ENCODE measurements around the gene TMEM42. TPM values are rescaled to one million over a fixed set of nuclear protein-coding genes. Genes with fewer than 3 reads are reported as not detected.

Gene TMEM42
- polyA plus RNA-seq, 1 of the 3 experiments (the other 2 are of a cell fraction): 32.8 TPM

- H3K79me2 ChIP-seq (ENCODE audit: insufficient read depth): no peaks in the 10 kb centered on the region
- H3K9ac ChIP-seq: no peak within 1 kb of the TSS
- H3F3A ChIP-seq (replicated peaks; ENCODE audit: insufficient read depth): no peaks in the 10 kb centered on the region
- H3K9me3 ChIP-seq: no peaks in the 10 kb centered on the region
- H3K4me2 ChIP-seq: no peak within 1 kb of the TSS
- TF ChIP-seq TCF12 (IDR thresholded peaks at IDR 0.05) (no peak), CTCF (IDR thresholded peaks at IDR 0.05) (no peak), EZH2phosphoT487 (IDR thresholded peaks at IDR 0.05; ENCODE audit: borderline replicate concordance, low read depth) (no peak), RFX5 (IDR thresholded peaks at IDR 0.05; ENCODE audit: low read length) (no peak), ELF1 (IDR thresholded peaks at IDR 0.05) (no peak), PBX3 (IDR thresholded peaks at IDR 0.05) (no peak)
- no peaks in the 10 kb centered on the region for H3K27me3 ChIP-seq (ENCODE audit: insufficient read depth)
- H4K20me1 ChIP-seq (ENCODE audit: insufficient read depth): no peaks in the 10 kb centered on the region
- H3K4me3 ChIP-seq (ENCODE audit: low read depth in 2 of 2, low read length in 1 of 2): no peak within 1 kb of the TSS
- ChIA-PET CTCF (no interaction called here), POLR2A (no interaction called here)
- no peaks in the 10 kb centered on the region for H3K36me3 ChIP-seq (replicated peaks in 1 of 2; ENCODE audit: control insufficient read depth in 1 of 2, insufficient read depth in 2 of 2, low read length in 1 of 2)
- no peaks in the 10 kb centered on the region for H3K9me2 ChIP-seq
- WGBS (ENCODE audit: low lambda C conversion rate): 83% methylated on average over 5 of the region's 5 CpGs
- DNase-seq: no peak
- H2AFZ ChIP-seq (ENCODE audit: low read depth): no peak within 1 kb of the TSS
- no peaks in the 10 kb centered on the region for H3K4me1 ChIP-seq (ENCODE audit: control insufficient read depth in 1 of 2, insufficient read depth in 2 of 2, low read depth in 1 of 2, low read length in 1 of 2)
- no peak within 1 kb of the TSS for H3K27ac ChIP-seq (ENCODE audit: low read depth in 2 of 2, low read length in 1 of 2)
Observed at GRCh38 chr3:44874308-44874707, 12.6 kb downstream of the TMEM42 start, which contains the start of gene TGM4. TGM4 (plus strand) TSS chr3:44874608; CDS start chr3:44874679, 71 bp downstream.

GRCh38 chr3:44875596-44875995, 13.9 kb downstream of the TMEM42 start:
- no peak for DNase-seq
- Histone ChIP-seq H3K27ac (ENCODE audit: low read depth in 2 of 2, low read length in 1 of 2) (no peak overlapping the region), H3K9me2 (no peaks in the 10 kb centered on the region), H3K9me3 (no peaks in the 10 kb centered on the region), H3K36me3 (replicated peaks in 1 of 2; ENCODE audit: control insufficient read depth in 1 of 2, insufficient read depth in 2 of 2, low read length in 1 of 2) (no peaks in the 10 kb centered on the region), H4K20me1 (ENCODE audit: insufficient read depth) (no peaks in the 10 kb centered on the region), H3K9ac (no peak overlapping the region), H3K27me3 (ENCODE audit: insufficient read depth) (no peaks in the 10 kb centered on the region), H3K4me2 (no peak overlapping the region), H3K4me1 (ENCODE audit: control insufficient read depth in 1 of 2, insufficient read depth in 2 of 2, low read depth in 1 of 2, low read length in 1 of 2) (no peaks in the 10 kb centered on the region), H3K79me2 (ENCODE audit: insufficient read depth) (no peaks in the 10 kb centered on the region), H3F3A (replicated peaks; ENCODE audit: insufficient read depth) (no peaks in the 10 kb centered on the region), H2AFZ (ENCODE audit: low read depth) (no peak overlapping the region), H3K4me3 (ENCODE audit: low read depth in 2 of 2, low read length in 1 of 2) (no peak overlapping the region)
- WGBS (ENCODE audit: low lambda C conversion rate): 60% methylated on average over 3 of the region's 3 CpGs
- CTCF ChIA-PET: no interaction called here
- POLR2A ChIA-PET: no interaction called here
- TF ChIP-seq FOSL2 (IDR thresholded peaks at IDR 0.05; ENCODE audit: borderline replicate concordance, low read depth): no peak
- TF ChIP-seq CHD2 (IDR thresholded peaks at IDR 0.05; ENCODE audit: low read length, partially characterized antibody): no peak
- no peak for TF ChIP-seq CTCF (IDR thresholded peaks at IDR 0.05)
- no peak for TF ChIP-seq TCF12 (IDR thresholded peaks at IDR 0.05)
- TF ChIP-seq SIN3A (IDR thresholded peaks at IDR 0.05; ENCODE audit: borderline replicate concordance, low read depth, low read length): no peak
- no peak for TF ChIP-seq RXRA (IDR thresholded peaks at IDR 0.05; ENCODE audit: borderline replicate concordance, low read depth)
- no peak for TF ChIP-seq EZH2phosphoT487 (IDR thresholded peaks at IDR 0.05; ENCODE audit: borderline replicate concordance, low read depth)
- TF ChIP-seq RFX5 (IDR thresholded peaks at IDR 0.05; ENCODE audit: low read length): no peak
- no peak for TF ChIP-seq FOXJ3 (CRISPR knock-in tag; IDR thresholded peaks at IDR 0.05)
- TF ChIP-seq GATA2 (CRISPR knock-in tag; IDR thresholded peaks at IDR 0.05): no peak
- TF ChIP-seq, protein P1, sequence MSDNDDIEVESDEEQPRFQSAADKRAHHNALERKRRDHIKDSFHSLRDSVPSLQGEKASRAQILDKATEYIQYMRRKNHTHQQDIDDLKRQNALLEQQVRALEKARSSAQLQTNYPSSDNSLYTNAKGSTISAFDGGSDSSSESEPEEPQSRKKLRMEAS (IDR thresholded peaks at IDR 0.05; ENCODE audit: low read depth): no peak
- TF ChIP-seq PBX3 (IDR thresholded peaks at IDR 0.05): no peak
- TF ChIP-seq JUND (IDR thresholded peaks at IDR 0.05): no peak
- no peak for TF ChIP-seq FOXM1 (IDR thresholded peaks at IDR 0.05; ENCODE audit: low read depth)
- no peak for TF ChIP-seq POLR2AphosphoS5 (IDR thresholded peaks at IDR 0.05; ENCODE audit: low read depth, low read length)
- TF ChIP-seq, protein P2, sequence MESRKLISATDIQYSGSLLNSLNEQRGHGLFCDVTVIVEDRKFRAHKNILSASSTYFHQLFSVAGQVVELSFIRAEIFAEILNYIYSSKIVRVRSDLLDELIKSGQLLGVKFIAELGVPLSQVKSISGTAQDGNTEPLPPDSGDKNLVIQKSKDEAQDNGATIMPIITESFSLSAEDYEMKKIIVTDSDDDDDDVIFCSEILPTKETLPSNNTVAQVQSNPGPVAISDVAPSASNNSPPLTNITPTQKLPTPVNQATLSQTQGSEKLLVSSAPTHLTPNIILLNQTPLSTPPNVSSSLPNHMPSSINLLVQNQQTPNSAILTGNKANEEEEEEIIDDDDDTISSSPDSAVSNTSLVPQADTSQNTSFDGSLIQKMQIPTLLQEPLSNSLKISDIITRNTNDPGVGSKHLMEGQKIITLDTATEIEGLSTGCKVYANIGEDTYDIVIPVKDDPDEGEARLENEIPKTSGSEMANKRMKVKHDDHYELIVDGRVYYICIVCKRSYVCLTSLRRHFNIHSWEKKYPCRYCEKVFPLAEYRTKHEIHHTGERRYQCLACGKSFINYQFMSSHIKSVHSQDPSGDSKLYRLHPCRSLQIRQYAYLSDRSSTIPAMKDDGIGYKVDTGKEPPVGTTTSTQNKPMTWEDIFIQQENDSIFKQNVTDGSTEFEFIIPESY (IDR thresholded peaks at IDR 0.05; ENCODE audit: borderline replicate concordance, low read depth): no peak
- no peak for TF ChIP-seq EP300 (IDR thresholded peaks at IDR 0.05; ENCODE audit: borderline replicate concordance in 1 of 2, low read depth in 1 of 2, low read length in 1 of 2)
- no peak for TF ChIP-seq YY1 (IDR thresholded peaks at IDR 0.05; ENCODE audit: low read depth)
